ENCODE measurements around the gene PRPF18. TPM values are rescaled to one million over a fixed set of nuclear protein-coding genes. Genes with fewer than 3 reads are reported as not detected.

The PRPF18 gene
- total RNA-seq, 6 experiments from 2014 or later, result 8.1 to 16.1 (median 11.5) TPM

DNA sequence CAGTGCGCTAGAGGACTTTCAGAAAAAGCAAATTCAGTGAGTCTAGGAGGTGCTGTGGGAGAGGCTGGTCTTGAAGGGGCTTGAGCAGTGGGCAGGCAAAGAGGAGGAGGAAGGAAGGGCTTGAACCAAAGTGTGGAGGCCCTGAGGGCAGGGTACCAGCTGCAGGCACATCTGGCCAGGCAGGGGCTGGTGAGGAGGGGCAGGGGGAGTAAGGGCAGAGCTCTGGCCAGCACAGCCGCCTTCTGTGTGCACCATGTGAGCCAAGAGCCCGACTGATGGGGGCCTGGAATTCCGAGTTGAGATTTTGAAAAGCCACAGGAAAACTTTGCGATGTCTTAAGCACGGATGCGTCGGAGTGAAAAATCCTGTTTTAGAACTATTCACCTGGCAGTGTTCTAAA is 74.5 kb downstream of the PRPF18 start:
- peaks cover 0 to 20% (median 7%) of the 10 kb centered on the region in 4 donors for H3K36me3 ChIP-seq
- no peak overlapping the region for H3K27ac ChIP-seq
- no peak overlapping the region for H3K4me3 ChIP-seq
- DNase-seq (no peak), ATAC-seq (no peak)
- no peaks in the 10 kb centered on the region for H3K27me3 ChIP-seq
- no peaks in the 10 kb centered on the region for H3K9me3 ChIP-seq
- TF ChIP-seq, protein P1, sequence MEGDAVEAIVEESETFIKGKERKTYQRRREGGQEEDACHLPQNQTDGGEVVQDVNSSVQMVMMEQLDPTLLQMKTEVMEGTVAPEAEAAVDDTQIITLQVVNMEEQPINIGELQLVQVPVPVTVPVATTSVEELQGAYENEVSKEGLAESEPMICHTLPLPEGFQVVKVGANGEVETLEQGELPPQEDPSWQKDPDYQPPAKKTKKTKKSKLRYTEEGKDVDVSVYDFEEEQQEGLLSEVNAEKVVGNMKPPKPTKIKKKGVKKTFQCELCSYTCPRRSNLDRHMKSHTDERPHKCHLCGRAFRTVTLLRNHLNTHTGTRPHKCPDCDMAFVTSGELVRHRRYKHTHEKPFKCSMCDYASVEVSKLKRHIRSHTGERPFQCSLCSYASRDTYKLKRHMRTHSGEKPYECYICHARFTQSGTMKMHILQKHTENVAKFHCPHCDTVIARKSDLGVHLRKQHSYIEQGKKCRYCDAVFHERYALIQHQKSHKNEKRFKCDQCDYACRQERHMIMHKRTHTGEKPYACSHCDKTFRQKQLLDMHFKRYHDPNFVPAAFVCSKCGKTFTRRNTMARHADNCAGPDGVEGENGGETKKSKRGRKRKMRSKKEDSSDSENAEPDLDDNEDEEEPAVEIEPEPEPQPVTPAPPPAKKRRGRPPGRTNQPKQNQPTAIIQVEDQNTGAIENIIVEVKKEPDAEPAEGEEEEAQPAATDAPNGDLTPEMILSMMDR (IDR thresholded peaks at IDR 0.05), result no peak
- no peak for TF ChIP-seq POLR2A (IDR thresholded peaks at IDR 0.05)
- WGBS (ENCODE audit: insufficient coverage, low coverage, low lambda C conversion rate, missing lambda C conversion rate), result 55% methylated on average over 3 of the region's 8 CpGs
- peaks cover 0 to 3% (median 0%) of the 10 kb centered on the region in 4 donors for H3K4me1 ChIP-seq
- intact Hi-C loops (cut with DNase I), result loop anchor here (5.0 kb wide), 1 partner anchor 116 kb away; no protein-coding TSS in a partner anchor

DNA sequence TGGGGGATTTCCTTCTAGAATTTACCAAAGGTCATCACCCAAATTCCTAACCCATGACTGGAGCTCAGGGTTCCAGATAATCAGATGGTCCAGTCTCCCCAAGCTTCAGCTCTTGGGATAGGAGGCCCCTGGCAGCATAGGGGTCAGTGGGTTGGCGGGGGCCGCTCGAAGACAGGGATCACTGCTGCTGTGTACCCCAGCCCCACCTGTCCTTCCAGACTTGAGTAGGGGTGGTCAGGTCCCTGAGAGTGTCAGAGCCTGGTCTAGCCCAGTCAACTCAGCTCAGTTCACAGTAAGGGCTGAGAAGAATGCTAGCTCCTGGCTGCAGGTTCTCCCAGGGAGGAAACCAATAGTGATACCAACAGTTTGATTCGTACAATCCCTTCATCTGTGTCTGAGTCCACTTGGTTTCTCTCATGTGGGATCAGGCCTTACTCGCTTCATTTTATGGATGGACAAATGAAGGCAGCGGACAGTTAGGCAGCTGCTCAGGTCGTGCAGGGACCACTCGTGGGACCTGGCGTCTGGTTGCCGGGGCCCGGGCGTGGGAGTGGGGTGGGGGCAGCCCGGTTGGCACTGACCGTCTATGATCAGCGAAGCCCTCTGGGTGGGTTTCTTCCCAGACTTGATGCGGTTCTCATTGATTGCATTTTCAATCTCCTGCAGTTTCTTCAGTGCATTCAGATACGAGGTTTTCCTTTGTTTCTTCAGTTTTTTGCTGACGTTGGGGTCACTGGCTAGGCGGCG is 78.9 kb downstream of the PRPF18 start:
- intact Hi-C loops (cut with DNase I), result no loop called here
- Histone ChIP-seq H3K4me3 (no peak overlapping the region), H3K36me3 (peaks cover 0 to 15% (median 5%) of the 10 kb centered on the region in 4 donors), H3K4me1 (peaks cover 0 to 17% (median 7%) of the 10 kb centered on the region in 4 donors), H3K27me3 (no peaks in the 10 kb centered on the region), H3K27ac (no peak overlapping the region), H3K9me3 (no peaks in the 10 kb centered on the region)
- no peak for DNase-seq
- no peak for ATAC-seq
- 46% methylated on average over 6 of the region's 20 CpGs for WGBS (ENCODE audit: insufficient coverage, low coverage, low lambda C conversion rate, missing lambda C conversion rate)
- TF ChIP-seq, protein P1 (IDR thresholded peaks at IDR 0.05), result no peak
- TF ChIP-seq POLR2A (IDR thresholded peaks at IDR 0.05), result no peak

DNA sequence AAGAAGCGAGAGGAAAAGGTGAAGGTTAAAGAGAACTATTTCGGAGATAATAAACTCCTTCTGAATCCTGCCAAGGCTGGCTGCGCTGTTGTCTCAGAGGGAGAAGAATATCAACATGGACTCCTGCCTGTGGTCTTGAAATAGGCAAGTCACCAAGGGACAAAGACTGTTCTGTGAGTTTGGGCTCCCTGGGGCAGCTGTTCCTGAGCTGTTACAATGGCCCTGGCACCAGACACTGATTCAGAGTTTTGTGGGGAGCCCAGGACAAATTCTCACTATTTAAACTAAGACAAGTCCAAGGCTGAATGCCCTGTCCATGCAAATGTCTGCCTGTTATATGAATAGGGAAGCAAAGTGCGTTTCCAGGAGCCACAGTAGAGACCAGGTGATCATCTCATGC is 81.4 kb downstream of the PRPF18 start:
- TF ChIP-seq, protein P1 (IDR thresholded peaks at IDR 0.05), result no peak
- no peak for TF ChIP-seq POLR2A (IDR thresholded peaks at IDR 0.05)
- Histone ChIP-seq H3K27me3 (no peaks in the 10 kb centered on the region), H3K36me3 (peaks cover 0 to 10% (median 5%) of the 10 kb centered on the region in 4 donors), H3K27ac (no peak overlapping the region), H3K4me3 (no peak overlapping the region), H3K9me3 (no peaks in the 10 kb centered on the region), H3K4me1 (peaks cover 0 to 17% (median 7%) of the 10 kb centered on the region in 4 donors)
- ATAC-seq (no peak), DNase-seq (no peak)
- intact Hi-C loops (cut with DNase I), result no loop called here
- WGBS (ENCODE audit: insufficient coverage, low coverage, low lambda C conversion rate, missing lambda C conversion rate), result 85% methylated on average over 3 of the region's 4 CpGs

DNA sequence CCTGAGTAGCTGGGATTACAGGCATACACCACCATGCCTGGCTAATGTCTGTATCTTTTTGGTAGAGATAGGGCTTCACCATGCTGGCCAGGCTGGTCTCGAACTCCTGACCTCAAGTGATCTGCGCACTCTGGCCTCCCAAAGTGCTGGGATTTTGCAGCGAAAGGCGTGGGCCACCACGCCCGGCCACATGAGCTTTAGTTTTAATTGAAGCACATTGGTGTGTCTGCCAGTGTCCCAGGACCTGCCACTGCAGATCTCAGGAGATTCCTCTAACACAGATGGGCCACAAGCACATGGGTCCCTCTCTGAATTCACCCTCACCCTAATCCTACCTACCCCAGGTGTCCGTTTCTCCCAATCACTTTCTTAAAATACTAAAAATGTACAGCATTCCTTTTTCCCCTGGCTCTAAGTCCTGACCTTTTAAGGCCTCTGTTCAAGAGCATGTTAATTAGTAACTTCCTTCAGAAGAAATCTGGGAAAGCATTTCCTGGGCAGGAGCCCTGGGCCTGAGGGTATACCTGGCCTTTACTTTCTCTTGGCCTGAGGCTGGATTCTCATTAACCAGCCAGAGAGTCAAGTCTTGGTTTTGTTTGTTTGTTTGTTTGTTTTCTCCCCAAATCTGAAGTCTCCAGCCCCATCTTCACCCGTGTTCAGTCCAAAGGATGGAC is 82.6 kb downstream of the PRPF18 start:
- Histone ChIP-seq H3K9me3 (no peaks in the 10 kb centered on the region), H3K4me3 (no peak overlapping the region), H3K4me1 (peaks cover 0 to 17% (median 7%) of the 10 kb centered on the region in 4 donors), H3K27ac (peak overlapping the region in 1 of 3 donors; percentile 59), H3K36me3 (peaks cover 0 to 15% (median 5%) of the 10 kb centered on the region in 4 donors), H3K27me3 (no peaks in the 10 kb centered on the region)
- WGBS (ENCODE audit: insufficient coverage, low coverage, low lambda C conversion rate, missing lambda C conversion rate), result 31% methylated on average over 2 of the region's 8 CpGs
- intact Hi-C loops (cut with DNase I), result no loop called here
- no peak for DNase-seq
- peak; percentile 71 to 86 (median 74) for ATAC-seq
- TF ChIP-seq POLR2A (IDR thresholded peaks at IDR 0.05), result no peak

DNA sequence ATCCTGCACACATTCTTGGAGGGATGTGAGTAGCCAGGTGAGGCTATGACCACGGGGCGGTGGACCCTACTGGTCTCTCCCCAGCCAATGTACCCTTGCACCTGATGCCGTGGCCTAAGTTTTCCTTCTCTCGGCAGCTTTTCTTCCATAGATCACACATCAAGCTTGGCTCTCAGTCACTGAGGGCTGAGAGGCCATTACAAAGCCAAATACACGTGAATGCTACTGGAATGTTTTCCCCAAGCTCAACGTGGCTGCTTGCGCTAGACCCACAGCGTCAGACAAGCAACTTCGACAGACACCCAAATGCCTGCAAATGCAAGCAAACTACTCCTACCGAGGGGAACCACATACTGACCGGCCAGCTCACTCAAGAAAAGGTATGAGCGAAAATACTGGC is 83.1 kb downstream of the PRPF18 start:
- ATAC-seq (peak in 1 of 4 donors; percentile 5), DNase-seq (no peak)
- TF ChIP-seq, protein P1 (IDR thresholded peaks at IDR 0.05), result no peak
- no peak for TF ChIP-seq POLR2A (IDR thresholded peaks at IDR 0.05)
- Histone ChIP-seq H3K4me1 (peaks cover 0 to 17% (median 7%) of the 10 kb centered on the region in 4 donors), H3K27ac (peak overlapping the region in 1 of 3 donors; percentile 59), H3K36me3 (peaks cover 0 to 18% (median 6%) of the 10 kb centered on the region in 4 donors), H3K27me3 (no peaks in the 10 kb centered on the region), H3K9me3 (no peaks in the 10 kb centered on the region), H3K4me3 (no peak overlapping the region)
- 85% methylated on average over 8 of the region's 12 CpGs for WGBS (ENCODE audit: insufficient coverage, low coverage, low lambda C conversion rate, missing lambda C conversion rate)
- intact Hi-C loops (cut with DNase I), result no loop called here
